Stimulated activated CD8-positive, alpha-beta memory T cell treated with anti-CD3 and anti-CD28 coated beads, Interleukin-7, amount 100 ng/mL, for 48 hours (primary cell): ENCODE measurements around the gene ABCD2.
"Not testable (repeated sequence)": the region's sequence is repeated elsewhere in the genome, so short reads cannot be mapped to it uniquely, and the experiment has no call there.

ENCODE experiments used
- DNase-seq, 2 donors: peaks; one replicate each; pipeline ENCODE4 v3.0.0-alpha.2; 2020; ENCODE audit warnings: low read depth in 1 of 2; ENCODE audit errors: extremely low read depth in 1 of 2

The ABCD2 gene

DNA sequence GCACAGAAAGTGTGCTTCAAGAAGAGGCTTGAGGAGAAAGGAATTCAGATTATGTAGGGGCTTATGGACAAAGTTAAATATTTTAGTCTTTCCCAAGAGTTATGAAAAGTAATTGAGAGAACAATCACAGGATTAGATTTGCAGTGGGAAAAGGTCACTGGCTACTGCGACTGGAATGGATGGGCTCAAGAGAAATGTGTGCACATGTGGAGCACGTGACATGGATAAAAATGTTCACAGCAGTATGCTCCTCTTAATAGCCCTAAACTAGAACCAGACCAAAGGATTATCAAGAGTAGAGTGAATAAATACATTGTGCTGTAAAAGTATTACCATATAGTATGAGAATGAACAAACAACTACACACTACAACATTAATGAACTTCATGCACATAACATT lies 78.1 kb downstream of the ABCD2 start:
- DNase-seq: no peak

- no peak for DNase-seq
These were observed 80.9 kb downstream of the ABCD2 start for GRCh38 chr12:39538679-39539104.

GRCh38 chr12:39533951-39534350 lies 85.7 kb downstream of the ABCD2 start:
- no peak for DNase-seq

DNA sequence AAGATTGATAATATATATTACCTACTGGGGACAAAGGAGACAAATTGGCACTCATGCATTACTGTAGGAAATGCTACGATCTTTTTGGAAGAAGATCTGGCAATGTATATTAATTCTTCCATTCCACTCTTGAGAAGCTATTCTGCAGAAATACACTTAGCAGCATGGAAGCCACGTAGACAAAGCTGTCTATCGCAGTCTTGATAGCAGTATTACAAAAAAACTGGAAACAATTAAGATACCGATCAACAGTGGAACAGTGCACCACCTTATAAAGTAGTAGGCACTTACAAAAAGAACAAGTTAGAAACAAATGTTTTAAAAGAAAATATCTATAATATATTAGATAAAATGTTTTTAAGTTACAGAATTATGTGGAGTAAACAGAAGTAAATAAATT lies 87.2 kb downstream of the ABCD2 start:
- DNase-seq: no peak

DNA sequence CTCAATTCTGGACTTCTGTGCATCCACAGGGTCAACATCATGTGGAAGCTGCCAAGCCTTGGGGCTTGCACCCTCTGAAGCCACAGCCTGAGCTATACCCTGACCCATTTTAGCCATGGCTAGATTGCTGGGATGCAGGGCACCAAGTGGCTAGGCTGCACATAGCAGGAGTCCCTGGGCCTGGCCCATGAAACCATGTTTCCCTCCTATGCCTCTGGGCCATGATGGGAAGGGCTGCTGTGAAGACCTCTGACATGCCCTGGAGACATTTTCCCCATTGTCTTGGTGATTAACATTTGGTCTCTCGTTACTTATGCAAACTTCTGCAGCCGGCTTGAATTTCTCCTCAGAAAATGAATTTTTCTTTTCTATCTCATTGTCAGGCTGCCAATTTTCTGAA lies 92.6 kb downstream of the ABCD2 start:
- no peak for DNase-seq

- not testable (repeated sequence) for DNase-seq
These were observed 97.4 kb downstream of the ABCD2 start for GRCh38 chr12:39522167-39522566.

DNA sequence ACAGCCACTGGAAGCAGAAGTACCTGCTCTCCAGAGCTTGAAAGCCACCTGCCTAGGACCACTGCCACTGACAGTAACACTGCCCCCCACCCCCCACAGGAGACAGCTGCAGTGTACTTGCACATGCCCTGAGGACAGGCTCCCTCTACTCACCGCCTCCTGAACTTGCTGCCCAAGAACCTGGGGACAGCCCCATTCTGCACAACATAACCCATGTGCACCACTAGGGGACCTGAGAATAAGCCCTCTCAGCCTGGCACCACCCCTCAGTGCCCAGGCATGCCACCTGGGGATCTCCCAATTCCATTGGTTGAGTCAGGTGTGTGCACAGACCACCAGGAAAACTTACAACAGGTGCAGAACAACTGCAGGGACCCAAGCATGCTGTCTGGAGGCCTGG lies 109.6 kb downstream of the ABCD2 start:
- no peak for DNase-seq

DNA sequence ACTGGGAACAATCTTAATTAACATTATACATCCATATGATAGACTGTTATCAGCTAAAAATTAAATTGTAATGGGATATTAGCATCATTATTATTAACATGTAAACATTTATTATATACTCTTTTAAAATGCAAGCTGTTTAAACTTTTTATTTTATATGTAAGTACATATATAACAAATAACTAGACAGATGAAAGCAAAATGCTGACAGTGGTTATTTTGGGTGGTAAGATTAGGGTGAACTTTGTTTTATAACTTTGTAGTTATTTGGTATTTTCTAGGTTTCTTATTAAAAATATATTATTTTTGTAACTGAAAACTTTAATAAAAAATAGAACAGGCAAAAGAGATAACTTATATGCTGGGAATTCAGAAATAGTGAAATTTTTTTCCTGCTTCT lies 114.0 kb downstream of the ABCD2 start:
- DNase-seq: no peak

DNA sequence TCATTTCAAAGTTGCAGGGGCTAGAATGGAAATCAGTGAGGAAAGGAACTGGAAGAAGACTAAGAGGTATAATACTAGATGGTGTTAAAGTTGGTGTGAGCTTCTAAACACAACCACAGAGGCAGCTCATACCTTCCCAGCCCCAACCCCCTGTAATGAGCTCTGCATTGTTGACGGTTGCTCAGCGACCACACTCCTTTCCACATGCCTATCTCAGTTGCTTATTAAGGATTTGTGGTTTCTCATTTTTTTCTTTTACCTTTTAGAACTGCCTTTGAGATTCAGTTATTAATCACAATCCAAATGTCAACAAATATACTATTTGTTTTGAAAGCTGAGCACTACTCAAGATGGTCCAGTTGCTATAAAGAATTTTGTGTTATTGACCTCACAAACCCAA lies 114.6 kb downstream of the ABCD2 start:
- DNase-seq: no peak

GRCh38 chr12:39503439-39503838 lies 116.2 kb downstream of the ABCD2 start:
- no peak for DNase-seq

DNA sequence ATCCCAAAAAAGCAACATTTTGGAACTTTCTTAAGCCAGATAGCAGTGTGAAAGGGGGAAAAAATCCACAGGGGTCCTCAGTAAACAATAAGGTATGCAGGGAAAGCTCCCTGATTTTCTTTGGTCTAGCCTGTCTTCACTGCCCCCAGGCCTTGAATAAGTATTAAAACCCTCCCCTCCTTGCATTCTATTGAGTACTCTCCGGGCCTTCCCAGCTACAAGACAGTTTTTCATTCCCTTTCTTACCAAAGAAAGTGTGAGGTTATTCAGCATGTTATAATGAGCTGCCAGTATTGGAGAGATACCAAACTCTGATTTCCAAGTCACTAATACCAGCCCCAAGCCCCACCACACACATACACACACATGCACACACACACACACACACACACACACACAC lies 116.9 kb downstream of the ABCD2 start:
- no peak for DNase-seq
